Measurements from ENCODE around the gene MTHFD1L. TPM values are rescaled to one million over a fixed set of nuclear protein-coding genes. Genes with fewer than 3 reads are reported as not detected.
A peak's percentile ranks its signal among the peaks of the same experiment; 100 is the strongest.

The MTHFD1L gene
- total RNA-seq, 1 experiment from 2014 or later: 38.1 TPM

- no peak for DNase-seq (ENCODE audit: low read depth)
Observed at GRCh38 chr6:150987855-150988464, 122.5 kb downstream of the MTHFD1L start.

DNA sequence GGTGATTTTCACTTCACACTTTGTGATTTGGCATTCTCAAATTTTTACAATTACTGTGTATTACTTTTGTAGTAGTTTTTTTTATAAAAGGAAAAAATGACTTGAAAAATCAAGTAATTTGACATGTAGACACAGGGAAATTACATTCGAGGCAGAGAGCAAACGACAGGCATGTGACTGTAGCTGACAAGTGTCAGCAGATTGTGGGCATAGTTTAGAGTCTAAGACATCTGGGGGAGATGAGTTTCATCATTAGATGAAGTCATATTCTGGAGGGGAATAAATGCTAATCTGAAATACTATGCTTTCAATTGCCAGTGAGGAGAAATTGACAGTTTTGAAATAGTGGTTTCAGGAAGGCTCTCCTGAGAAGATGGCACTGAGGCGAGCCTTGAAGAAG lies 126.0 kb downstream of the MTHFD1L start:
- no peak for DNase-seq (ENCODE audit: low read depth)

DNA sequence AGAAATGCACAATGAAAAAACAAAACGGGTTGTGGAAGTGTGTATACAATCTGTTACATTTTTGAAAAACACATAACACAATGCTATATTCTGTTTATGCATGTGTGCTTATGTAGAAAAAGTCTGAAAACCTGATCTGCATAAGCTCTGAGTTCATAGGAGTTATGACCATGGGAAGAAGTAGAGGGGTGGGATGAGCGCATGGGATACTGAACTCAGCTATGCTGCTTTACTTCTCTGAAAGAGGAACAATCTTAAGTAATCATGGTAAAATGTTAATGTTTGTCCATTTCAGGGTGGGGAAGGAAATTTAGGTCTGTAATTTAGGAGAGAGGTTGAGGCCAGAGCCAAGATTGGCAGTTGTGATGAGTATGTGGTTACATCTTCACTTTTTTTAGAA lies 126.8 kb downstream of the MTHFD1L start:
- no peak for DNase-seq (ENCODE audit: low read depth)

DNA sequence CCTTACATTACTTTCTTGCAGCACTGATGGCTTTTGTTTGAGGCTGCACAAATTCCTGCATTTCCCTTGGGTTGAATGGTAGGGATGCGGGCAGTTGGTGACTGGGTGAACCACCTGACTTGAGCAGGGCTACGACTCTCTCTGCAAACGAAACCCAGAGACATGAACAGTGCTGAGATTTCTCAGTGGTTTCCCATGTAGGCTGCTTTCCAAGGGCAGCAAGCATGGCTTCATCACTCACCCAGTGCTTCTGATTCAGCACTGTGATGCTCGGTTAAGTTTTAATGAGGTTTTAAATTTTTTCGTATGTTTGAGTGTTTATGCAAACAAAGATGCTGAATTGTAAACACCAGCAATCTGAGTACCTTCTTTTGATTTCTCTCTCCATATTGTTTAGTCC lies 127.2 kb downstream of the MTHFD1L start:
- DNase-seq (ENCODE audit: low read depth): no peak

- DNase-seq (ENCODE audit: low read depth): no peak
Observed at GRCh38 chr6:150993253-150993652, 127.8 kb downstream of the MTHFD1L start.

DNA sequence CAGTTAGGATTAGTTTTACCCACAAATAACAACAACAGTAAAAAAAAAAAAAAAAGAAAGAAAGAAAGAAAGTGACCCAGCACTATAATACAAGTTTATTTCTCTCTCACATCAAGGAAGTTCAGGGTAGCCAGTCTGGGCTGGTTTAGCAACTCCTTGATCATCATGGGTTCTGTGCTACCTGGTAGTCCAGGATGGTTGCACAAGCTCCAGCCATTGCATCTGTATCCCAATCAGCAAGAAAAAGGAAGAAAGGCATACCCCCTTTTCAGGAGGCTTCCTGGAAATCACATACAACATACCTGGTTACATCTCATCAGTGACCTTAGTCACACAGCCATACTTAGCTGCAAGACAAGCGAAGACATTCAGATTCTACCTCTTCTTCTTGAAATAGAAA lies 128.5 kb downstream of the MTHFD1L start:
- no peak for DNase-seq (ENCODE audit: low read depth)

- DNase-seq (ENCODE audit: low read depth): no peak
Observed at GRCh38 chr6:150996968-150997367, 131.5 kb downstream of the MTHFD1L start.

DNA sequence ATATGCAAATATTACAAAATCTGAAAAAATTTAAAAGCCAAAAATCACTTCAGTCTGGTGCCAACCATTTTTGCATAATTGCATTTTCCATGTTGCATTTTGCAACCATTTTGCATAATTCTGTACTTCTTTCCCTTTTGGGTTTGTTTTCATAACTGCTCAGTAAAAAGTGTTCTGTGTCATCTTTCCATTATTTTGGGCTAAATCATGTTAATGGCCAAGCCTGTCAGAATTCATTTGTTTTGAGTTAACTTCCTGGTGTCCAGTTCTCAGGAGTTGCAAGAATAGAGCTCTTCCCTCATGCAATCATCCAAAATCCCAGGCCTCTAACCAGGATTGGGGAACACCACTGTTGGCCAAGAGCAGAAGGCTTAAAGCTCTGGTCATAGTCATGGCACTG lies 133.6 kb downstream of the MTHFD1L start:
- DNase-seq (ENCODE audit: low read depth): peak; percentile 57

DNA sequence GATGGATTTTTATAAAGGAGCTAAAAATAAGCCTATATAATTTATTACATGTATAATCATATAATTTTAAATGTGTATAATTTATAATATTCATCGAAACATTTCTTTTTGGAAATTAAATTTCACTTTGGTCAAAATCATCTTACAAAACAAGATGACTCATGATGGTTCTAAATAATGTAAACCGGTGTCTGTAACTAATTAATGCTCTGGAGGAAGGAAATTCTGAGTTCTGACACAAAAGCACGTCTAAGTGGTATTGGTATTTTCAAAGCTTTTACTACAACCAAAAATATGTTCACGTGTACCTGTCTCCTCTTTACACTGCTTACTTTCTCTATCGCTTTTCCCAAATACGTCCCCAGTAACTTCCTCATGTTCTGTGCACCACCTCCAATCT lies 134.1 kb downstream of the MTHFD1L start:
- no peak for DNase-seq (ENCODE audit: low read depth)

DNA sequence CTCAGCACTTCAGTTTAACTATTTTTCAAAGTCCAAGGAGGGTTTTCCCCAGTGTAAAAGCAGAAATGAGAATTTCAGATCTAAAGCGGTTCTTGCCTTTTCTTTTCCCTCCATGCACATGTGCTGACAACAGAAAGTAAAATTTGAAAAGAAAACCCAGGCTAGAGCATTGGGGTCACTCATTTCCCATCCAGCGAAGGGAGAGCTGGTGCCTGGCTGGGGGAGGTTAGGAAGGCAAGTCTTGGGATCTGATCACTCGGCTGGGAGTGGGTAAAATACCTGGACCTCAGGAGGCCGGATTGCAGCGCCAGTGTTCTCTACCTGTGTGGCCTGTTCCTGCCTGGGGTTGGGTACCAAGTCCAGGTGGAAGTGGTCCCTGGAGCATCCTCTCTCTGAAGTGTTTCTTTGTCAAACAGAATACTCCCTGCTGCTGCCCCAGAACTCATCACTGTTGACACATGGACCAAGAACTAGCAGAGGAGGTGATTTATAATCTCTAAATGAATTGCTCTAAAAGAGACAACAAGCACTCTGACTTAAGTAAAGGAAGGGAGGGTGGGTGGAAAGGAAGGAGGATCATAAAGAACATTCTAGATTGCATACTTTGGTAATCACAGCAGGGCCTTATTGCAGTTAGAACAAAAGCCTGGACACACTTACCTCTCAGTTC lies 136.0 kb downstream of the MTHFD1L start:
- no peak for DNase-seq (ENCODE audit: low read depth)

DNA sequence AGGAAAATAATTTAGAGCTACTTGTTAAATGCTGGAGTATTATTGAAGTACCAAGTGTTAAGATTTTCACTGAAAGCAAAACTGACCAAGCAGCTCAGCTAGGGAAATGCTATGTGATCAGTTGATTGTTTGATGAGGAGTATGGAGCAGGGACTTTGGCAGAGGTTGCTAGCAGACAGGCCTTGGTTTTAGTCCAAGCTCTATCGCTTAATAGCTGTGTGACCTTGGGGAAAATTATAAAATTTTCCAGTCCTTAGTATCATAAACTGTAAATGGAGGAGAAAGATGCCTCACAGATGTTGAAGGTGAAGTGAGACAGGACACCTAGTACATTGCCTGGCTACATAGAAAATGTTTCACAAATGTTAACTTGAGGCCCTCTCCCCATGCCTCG lies 136.6 kb downstream of the MTHFD1L start:
- DNase-seq (ENCODE audit: low read depth): no peak

- no peak for DNase-seq (ENCODE audit: low read depth)
Observed at GRCh38 chr6:151002491-151002935, 137.0 kb downstream of the MTHFD1L start.

- peak; percentile 86 for DNase-seq (ENCODE audit: low read depth)
Observed at GRCh38 chr6:151004383-151005024, 139.0 kb downstream of the MTHFD1L start.

DNA sequence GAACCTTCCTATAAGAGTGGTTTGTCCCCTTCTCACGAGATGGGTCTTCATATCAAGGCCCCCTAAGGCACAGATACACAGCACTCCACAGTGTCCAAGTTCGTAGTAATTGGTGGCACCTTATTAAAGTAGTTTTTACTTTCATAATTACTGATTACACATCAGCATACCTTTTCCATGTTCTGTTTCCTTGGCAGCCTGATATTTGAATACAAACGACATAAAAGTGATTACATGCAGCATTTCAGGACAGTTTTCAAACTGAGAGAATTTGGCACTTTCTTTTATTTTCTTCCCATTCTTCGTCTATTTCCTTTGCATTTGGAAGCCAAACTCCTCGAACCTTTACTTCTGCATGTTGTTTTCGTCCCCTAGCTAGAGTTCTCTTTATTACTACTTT lies 139.7 kb downstream of the MTHFD1L start:
- DNase-seq (ENCODE audit: low read depth): no peak

- no peak for DNase-seq (ENCODE audit: low read depth)
Observed at GRCh38 chr6:151005896-151006632, 140.6 kb downstream of the MTHFD1L start.

GRCh38 chr6:151007076-151007475 lies 141.6 kb downstream of the MTHFD1L start:
- no peak for DNase-seq (ENCODE audit: low read depth)

DNA sequence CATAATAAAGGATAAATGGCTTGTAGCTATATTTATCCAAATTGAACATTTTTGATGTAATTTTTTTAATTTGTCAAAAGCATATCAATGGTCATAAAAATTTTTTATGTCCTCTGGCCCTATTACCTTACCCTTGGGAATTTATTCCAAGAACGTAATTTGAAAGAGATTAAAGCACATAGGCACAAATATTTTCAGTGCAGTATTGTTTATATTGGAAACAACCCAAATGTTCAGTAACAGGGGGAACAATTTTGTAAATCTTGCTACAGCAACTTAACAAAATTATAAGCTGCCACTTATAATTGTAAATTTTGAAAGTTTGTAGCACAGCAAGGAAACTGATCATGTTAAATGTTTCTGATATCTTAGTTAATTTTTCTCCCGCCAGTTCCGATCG lies 142.4 kb downstream of the MTHFD1L start:
- DNase-seq (ENCODE audit: low read depth): no peak

DNA sequence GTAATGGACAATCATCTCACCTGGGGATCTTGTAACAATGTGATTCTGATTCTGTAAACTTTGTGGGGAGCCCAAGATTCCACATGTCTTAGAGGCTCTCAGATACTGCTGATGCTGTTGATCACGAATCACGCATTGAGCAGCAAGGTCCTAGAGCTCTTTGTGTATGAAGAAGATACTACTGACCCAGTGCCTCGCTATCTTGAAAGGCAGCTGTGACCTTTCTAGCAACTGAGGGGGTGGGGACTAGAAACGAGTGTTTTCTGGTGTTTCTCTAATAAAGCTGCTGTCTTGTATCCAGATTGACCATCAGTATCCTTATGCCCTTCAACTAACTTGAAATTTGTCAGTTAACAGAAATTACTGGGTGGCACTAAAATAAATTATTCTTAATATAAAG lies 142.9 kb downstream of the MTHFD1L start:
- DNase-seq (ENCODE audit: low read depth): no peak

GRCh38 chr6:151009576-151009975 lies 144.1 kb downstream of the MTHFD1L start:
- no peak for DNase-seq (ENCODE audit: low read depth)

DNA sequence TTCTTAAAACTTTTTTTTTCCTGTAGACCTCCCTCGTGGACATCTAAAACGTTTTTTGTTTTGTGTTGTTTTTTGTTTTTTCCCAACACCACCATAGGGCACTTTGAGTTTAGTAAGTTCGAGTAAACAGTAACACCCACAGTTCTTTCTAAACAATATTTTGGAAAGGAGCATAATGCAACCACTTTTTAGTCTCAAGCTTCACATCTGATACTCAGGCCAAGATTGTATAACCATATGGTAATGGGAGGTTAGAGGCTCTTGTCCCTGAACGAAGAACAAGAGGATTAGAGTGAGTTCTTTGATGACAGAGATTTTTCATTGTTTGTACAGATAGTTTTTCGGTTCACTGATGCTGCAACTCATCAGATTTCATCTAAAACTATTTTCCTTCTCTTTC lies 144.6 kb downstream of the MTHFD1L start:
- DNase-seq (ENCODE audit: low read depth): no peak

DNA sequence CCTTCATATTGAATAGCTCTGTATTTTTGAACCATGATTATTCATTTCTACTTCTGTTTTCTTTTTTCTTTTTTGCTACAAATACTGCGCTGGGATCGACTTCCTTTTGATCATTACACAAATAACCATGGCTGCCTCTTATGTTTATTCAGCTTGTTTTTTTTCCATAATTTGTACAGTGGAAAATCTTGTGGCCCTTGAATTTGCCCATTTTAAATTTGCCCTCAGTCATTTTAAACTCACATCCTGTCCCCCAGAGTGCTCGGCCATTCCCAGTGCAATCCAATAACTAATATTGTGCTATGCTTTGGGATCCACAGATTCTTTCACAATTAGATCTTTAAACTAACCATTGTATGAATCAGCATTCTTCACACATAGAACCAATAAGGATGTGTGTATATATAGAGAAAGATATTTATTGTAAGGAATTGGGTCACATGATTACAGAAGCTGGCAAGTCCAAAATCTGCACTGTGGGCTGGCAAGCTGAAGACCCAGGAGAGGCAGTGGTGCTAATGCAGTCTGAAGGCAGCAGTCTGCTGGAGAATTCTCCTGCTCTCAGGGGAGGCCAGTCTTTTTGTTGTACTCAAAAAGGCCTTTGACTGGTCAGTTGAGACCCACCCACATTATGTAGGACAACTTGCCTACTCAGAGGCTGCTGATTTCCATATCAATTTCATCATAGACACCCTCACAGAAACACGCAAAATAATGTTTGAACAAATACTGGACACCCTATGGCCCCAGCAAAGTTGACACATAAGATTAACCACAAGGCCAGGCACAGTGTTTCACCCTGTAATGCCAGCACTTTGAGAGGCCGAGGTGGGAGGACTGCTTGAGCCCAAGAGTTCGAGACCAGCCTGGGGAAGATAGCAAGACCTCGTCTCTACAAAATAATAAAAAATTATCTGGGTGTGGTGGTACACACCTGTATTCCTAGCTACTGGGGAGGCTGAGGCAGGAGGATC lies 147.1 kb downstream of the MTHFD1L start:
- no peak for DNase-seq (ENCODE audit: low read depth)
